Measurements from ENCODE around the gene PAPPA2. TPM values are rescaled to one million over a fixed set of nuclear protein-coding genes. Genes with fewer than 3 reads are reported as not detected.

Gene PAPPA2
- total and polyA plus RNA-seq, 10 of the 15 experiments (the other 5 are each of a cell fraction or from before 2014, with no cell fraction given), result under 0.01 to 0.06 (median 0.03) TPM; not detected in 7

DNA sequence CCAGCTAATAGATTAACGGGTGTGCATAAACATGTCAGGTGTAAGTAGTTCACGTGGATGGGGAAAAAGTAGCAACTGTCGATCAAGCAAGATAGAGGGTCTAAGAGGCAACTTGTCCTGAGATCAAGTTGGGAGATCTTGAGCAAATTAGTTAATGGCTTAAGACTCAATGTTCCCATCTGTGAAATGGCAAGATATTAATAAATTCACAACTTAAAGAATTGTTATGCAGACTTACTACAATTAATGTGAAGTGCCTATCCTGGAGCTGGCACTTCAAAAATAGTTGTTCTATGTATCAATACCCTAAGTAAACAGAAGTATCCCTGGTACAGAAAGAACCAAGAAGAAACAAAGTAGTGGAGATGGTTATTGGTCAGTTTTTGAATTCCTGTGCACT is 389.1 kb downstream of the PAPPA2 start (continued):
- TF ChIP-seq, protein P1, sequence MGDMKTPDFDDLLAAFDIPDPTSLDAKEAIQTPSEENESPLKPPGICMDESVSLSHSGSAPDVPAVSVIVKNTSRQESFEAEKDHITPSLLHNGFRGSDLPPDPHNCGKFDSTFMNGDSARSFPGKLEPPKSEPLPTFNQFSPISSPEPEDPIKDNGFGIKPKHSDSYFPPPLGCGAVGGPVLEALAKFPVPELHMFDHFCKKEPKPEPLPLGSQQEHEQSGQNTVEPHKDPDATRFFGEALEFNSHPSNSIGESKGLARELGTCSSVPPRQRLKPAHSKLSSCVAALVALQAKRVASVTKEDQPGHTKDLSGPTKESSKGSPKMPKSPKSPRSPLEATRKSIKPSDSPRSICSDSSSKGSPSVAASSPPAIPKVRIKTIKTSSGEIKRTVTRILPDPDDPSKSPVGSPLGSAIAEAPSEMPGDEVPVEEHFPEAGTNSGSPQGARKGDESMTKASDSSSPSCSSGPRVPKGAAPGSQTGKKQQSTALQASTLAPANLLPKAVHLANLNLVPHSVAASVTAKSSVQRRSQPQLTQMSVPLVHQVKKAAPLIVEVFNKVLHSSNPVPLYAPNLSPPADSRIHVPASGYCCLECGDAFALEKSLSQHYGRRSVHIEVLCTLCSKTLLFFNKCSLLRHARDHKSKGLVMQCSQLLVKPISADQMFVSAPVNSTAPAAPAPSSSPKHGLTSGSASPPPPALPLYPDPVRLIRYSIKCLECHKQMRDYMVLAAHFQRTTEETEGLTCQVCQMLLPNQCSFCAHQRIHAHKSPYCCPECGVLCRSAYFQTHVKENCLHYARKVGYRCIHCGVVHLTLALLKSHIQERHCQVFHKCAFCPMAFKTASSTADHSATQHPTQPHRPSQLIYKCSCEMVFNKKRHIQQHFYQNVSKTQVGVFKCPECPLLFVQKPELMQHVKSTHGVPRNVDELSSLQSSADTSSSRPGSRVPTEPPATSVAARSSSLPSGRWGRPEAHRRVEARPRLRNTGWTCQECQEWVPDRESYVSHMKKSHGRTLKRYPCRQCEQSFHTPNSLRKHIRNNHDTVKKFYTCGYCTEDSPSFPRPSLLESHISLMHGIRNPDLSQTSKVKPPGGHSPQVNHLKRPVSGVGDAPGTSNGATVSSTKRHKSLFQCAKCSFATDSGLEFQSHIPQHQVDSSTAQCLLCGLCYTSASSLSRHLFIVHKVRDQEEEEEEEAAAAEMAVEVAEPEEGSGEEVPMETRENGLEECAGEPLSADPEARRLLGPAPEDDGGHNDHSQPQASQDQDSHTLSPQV (IDR thresholded peaks at IDR 0.05), result no peak
- TF ChIP-seq SUPT20H (IDR thresholded peaks at IDR 0.05; ENCODE audit: borderline replicate concordance, control insufficient read depth, low read depth, low read length), result no peak
- no peak for TF ChIP-seq HDAC6 (IDR thresholded peaks at IDR 0.05; ENCODE audit: unreplicated experiment)
- TF ChIP-seq ZBTB11 (CRISPR knock-in tag; IDR thresholded peaks at IDR 0.05), result no peak

DNA sequence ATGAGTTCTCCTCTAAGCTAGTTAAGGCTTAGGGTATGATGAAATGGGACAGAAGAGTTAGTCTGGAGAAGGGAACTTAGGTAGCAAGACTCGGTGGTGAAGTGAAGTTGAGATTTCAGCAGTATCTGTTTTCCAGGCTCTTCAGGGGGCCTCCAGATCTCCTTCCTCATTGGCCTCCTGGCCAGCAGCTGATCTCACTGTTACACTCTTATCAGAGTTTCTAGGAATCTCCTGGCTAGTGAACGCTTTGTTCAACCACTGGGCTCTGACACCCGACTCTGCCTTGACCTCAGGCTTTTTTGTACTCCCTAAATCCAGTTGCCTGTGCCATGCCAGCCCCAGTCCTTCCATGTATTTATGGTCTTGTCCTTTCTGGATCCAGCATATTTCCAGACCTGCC is 390.5 kb downstream of the PAPPA2 start:
- no peak overlapping the region for H3K4me3 ChIP-seq
- H3K9ac ChIP-seq (ENCODE audit: control insufficient read depth, insufficient read depth, low read length), result no peak overlapping the region
- 0% methylated on average over 3 of the region's 3 CpGs for WGBS (ENCODE audit: insufficient coverage, insufficient replicate concordance, low lambda C conversion rate, missing lambda C conversion rate)
- no peaks in the 10 kb centered on the region for H3K36me3 ChIP-seq (ENCODE audit: control insufficient read depth in 2 of 2, insufficient read depth in 2 of 2, low read length in 1 of 2)
- no peaks in the 10 kb centered on the region for H3K79me2 ChIP-seq (ENCODE audit: control insufficient read depth, insufficient read depth, low read length)
- in situ Hi-C loops (cut with MboI), result no loop called here
- FAIRE-seq (no peak), DNase-seq (ENCODE audit: low read depth, low spot score) (no peak), ATAC-seq (no peak)
- intact Hi-C loops (cut with micrococcal nuclease; ENCODE audit: unreplicated experiment), result no loop called here
- no TSS peak for BruUV-seq (replicated peaks)
- CTCF ChIA-PET, result no interaction called here
- no peak overlapping the region for H3K27ac ChIP-seq (ENCODE audit: control insufficient read depth, insufficient read depth)
- H3K4me2 ChIP-seq (ENCODE audit: control insufficient read depth, insufficient read depth), result no peak overlapping the region
- H2AFZ ChIP-seq (ENCODE audit: control insufficient read depth, low read depth, low read length), result no peak overlapping the region
- no peaks in the 10 kb centered on the region for H3K9me3 ChIP-seq (replicated peaks; ENCODE audit: control insufficient read depth, insufficient read depth, low read length)
- POLR2A ChIA-PET, result no interaction called here
- peaks cover 0 to 1% of the 10 kb centered on the region in 2 experiments; a peak in 1 of 4 replicates for H3K27me3 ChIP-seq (replicated peaks in 1 of 2; ENCODE audit: control insufficient read depth in 2 of 2, insufficient read depth in 2 of 2, low read length in 1 of 2)
- no peaks in the 10 kb centered on the region for H4K20me1 ChIP-seq (ENCODE audit: control insufficient read depth, insufficient read depth)
- SMC1A ChIA-PET (ENCODE audit: uncharacterized antibody, unreplicated experiment), result no interaction called here
- H3K4me1 ChIP-seq (ENCODE audit: control insufficient read depth, insufficient read depth, low read length), result no peaks in the 10 kb centered on the region
- RAD21 ChIA-PET (ENCODE audit: unreplicated experiment), result no interaction called here
- TF ChIP-seq SKIL (IDR thresholded peaks at IDR 0.05; ENCODE audit: low read depth, poor library complexity, severe bottlenecking), result no peak
- TF ChIP-seq BCLAF1 (IDR thresholded peaks at IDR 0.05), result no peak
- TF ChIP-seq CREB1 (IDR thresholded peaks at IDR 0.05; ENCODE audit: low read depth), result no peak
- TF ChIP-seq, protein P2, sequence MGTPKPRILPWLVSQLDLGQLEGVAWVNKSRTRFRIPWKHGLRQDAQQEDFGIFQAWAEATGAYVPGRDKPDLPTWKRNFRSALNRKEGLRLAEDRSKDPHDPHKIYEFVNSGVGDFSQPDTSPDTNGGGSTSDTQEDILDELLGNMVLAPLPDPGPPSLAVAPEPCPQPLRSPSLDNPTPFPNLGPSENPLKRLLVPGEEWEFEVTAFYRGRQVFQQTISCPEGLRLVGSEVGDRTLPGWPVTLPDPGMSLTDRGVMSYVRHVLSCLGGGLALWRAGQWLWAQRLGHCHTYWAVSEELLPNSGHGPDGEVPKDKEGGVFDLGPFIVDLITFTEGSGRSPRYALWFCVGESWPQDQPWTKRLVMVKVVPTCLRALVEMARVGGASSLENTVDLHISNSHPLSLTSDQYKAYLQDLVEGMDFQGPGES (IDR thresholded peaks at IDR 0.05), result no peak
